DMS 273 (cell line): ENCODE results near the gene PPP1CA.

ENCODE experiments used
- DNase-seq: peaks from one replicate; lab custom pipeline; 2025; ENCODE audit not compliant: unreplicated experiment; lab: John Stamatoyannopoulos, UW

Gene PPP1CA

DNA sequence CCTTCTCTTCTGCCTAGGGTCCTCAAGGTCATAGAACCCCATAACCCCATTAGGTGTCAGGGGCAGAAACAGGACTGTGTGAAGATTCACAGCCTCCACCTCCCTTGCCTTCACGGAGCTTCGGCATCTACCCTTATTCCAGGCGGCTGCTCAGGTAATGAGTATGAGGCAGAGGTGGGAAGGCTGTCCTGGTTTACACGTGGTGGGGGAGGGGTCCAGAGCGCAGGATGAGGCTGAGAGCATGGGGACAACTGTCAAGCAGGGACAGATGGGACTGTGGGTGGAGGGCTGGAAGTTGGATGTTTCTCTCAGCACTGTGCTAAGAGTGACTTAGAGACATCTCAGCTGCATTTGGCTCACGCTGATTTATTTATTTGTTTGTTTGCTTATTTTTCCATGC, 14.1 kb downstream of the PPP1CA start:
- DNase-seq: no peak

DNA sequence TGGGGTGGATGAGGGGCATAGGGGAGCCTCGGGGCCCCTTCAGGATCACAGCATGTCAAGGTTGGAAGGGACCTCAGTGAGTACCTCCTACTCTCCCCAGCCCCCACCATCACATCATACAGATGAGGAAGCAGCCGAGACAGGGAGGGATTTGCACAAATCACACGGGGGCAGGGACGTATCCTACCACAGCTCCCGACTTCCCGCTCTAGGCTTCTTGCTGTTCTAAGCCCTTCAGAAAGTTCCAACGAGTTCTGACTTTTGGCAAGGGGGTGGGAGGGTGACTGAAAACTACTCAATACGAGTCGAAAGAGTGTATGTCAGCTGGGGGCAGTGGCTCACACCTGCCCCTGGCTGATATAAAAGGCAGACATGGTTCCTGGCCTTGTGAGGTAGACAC, 14.6 kb downstream of the PPP1CA start:
- no peak for DNase-seq

DNA sequence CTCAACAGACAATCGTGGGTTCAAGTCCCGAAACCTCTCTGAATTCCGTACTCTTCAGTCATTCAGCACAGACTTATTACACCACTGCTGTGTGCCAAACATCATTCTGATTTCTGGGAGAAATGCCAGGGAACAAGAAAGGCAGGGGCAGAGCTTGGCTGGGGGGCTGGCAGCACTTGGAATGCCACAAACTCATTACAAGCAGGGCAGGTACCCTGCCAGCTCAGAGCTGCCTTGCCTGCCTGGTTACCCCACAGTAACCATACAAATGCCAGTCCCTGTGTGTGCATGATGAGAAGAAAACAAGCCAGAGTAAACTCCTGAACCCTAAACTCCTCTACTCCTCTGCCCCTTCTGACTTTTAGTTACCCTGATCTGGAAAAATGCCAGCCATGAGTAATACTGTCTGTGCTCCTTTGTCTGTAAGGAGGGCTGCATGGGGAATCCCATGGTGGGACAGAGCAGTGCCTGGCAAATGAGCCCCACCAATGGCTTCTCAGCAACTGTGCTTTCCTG, 16.7 kb downstream of the PPP1CA start:
- DNase-seq: peak; percentile 57

DNA sequence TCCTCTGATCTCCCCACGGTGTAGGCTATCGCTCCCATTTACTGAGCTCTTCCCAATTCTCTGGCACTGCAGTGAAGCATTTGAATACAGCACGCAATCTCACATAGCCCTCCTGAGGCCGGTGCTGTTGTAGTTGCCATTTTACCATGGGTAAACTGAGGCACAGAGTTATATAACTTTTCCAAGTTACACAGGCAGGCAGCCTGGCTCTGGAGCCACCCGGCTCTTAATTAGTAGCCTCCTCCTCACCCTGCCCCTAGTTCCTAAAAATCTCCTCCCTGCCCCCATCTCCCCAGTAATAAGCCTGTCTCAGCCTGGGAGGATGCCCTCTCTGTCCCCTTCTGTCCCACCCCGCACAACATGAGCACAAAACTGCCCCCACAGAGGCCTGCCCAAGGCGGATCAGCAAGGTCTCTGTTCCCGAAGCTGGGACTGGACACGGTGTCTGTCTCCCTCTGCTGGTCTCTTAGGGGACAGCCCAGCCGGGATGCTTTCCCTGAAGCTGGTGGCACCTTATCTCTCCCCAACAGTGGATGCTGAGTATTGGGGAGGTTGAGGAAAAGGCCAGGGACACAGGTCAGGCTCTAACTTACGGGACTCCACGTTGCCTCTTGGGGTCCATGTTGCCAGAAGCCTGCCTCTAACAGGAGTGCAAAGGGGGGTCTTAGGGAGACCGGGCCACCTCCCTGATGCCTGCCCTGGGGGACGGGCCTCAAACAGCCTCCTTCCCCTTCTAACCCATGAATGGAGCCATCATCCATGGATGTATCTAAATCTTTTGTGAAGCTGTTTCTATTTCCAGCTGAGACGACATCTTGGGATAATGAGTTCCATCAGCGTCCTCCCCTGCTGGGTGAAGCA, 19.2 kb downstream of the PPP1CA start:
- DNase-seq: peak; percentile 79

DNA sequence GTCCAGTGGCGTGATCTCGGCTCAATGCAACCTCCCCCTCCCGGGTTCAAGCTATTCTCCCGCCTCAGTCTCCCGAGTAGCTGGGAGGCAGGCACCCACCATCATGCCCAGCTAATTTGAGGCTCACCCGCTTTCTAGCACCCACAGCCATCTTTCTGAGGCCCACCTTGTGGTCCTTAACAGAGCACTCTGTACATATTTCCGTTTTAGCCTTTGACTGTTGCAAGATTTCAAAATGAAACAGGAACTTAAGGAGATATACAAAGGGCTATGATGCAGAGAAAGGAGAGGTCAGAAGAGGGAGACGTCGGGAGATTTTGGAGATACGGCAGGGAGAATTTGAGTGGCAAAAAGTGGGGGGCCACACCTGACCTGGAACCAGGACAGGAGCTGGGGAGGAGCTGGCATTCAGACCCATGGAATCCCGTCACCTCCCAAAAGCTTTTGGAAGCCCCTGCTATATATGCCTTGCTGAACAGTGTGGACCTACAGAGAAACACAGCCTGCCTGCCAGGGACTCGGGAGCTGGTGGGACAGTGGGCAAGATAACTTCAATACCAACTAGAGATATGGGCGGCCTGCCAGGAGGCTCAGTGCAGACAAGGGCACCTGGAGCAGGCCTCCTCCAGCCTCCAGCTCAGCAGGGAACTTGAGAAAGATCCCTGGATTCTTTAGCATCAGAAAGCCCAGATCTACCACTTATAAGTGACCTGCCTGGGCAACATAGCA, 20.2 kb downstream of the PPP1CA start:
- no peak for DNase-seq

DNA sequence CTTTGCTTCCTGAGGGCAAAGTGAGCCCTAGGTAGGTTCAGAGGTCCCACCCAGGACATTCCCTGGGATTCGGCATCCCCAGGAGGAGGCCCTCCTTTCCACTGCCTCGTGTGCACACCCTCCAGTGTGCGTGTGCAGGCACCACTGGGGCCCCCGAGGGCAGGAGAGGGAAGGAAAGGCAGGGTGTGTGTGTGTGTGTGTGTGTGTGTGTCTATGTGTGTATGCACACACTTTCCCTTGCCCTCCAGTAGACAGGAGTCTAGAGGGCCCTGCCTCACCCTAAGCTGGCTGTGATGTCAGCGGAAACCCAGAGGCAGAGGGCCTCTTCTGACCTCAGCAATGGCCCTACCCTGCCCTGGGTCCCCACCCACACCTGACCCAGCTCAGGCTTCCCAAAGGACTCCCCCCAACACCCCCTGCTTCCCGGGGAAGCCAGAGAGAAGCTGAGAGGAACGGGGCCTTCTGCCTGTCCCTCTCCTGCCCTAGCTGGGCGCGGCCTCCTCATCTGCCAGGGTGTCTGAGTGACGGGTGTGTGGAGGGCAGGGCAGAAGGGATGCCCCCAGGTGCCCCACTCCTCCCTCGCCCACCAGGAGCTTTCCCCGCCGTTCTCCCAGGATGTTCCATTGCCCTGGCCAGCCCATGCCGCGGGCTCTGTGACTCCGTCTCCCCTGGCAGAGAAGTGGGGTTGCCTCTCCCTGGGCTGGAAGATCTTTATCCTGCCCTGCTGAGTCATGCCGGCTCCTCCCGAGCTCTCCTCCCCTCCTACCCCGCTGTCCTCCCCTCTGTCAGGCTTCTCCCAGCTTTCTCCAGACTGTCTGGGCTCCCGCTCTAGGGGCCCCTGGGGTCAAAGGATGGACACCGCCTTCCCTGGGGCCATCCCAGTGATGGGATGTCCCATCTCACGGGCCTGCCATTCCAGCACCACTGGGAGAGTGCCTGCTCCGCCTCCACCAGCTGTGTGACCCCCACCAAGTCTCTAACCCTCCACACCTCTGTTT, 22.3 kb downstream of the PPP1CA start:
- DNase-seq: no peak

DNA sequence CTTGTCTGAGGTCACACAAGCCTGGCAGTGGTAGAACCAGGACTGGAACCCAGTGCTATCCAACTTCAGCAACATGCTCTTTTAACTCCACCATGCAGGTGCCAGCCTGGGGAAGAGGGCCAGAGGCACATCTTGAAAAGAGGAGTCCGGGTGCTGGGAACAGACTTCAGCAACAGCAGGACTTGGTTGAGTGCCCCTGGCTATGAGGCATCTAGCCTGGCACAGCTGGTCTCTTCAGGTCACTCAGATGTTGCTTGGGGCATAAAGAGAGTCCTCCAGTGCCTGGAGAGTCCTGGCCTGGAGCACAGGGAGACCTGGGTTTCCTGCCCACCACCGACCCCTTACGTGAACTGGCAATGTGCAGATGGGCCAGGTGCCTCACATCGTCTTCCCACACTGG, 23.1 kb downstream of the PPP1CA start:
- DNase-seq: no peak

DNA sequence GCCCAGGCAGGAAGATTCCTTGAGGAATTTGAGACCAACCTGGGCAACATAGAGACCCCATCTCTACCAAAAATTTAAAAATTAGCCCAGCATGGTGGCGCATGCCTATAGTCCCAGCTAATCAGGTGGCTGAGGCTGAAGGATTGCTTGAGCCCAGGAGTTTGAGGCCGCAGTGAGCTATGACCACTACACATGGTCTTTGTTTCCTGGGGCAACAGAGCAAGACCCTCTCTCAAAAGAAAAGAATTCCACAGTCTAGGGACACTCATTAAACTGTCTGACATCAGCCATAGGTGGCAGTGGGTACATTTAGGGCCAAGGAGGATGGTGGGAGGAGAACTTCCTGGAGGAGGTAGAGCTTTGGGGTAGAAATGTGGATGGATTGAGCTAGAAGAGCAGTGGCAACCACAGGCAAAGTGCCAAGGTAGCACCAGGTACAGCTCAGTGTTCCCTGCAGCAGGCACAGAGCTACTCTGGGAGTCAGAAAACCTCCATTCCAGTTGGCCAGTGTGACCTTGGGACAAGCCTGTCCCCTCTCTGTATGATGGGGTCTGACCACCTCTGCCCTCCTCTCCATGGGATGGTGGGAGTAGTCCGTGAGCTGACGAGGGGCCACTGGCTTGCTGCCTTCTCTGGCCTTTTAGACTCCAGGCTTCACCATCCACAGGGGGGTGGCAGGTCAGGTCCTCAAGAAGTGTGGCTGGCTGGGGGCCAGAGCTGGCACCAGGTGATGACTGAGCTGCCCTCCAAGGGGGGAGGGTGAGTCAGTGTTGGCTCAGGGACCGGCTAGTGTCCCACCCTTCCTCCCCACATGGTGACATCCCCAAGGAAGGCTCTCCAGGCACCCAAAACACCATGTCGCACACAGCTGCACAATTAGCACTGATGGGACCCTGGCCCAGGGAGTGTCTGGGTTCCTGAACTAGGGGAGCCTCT, 24.5 kb downstream of the PPP1CA start:
- no peak for DNase-seq

DNA sequence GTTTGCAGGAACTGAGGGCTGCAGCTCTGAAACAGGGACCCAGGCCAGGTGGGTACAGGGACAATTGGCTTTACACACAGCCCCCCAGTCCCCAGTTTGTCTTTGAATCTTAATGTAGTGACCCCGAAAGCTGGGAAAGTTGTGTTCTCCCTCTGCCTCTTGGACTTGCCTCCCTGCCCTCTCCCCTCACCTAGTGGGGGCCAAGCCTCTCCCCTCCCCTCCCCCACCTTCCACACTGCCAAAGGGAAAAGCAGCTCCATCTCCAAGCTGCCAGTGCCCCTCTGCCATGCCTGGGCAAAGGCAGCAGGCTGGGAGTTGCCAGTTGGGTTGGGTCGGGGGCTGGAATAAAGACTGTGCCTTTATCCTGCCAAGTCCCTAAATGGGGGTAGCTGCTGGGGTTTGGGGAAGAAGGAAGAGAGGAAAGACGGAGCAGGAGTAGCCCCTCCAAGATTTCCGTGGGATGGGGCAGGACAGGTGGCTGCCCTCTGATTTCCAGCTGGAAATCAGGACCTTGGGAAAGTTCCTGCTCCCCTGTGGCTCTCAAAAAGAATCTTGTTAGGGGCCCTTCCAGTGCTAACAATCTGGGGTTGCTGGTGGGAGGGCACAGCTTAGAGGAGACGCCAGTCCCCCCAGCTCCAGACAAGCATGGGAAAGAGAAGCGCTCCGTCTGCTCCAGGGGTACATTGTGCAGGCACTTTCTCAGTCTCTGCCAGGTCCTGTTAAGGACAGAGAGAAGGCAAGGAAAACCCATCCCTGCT, 25.4 kb downstream of the PPP1CA start:
- DNase-seq: no peak

DNA sequence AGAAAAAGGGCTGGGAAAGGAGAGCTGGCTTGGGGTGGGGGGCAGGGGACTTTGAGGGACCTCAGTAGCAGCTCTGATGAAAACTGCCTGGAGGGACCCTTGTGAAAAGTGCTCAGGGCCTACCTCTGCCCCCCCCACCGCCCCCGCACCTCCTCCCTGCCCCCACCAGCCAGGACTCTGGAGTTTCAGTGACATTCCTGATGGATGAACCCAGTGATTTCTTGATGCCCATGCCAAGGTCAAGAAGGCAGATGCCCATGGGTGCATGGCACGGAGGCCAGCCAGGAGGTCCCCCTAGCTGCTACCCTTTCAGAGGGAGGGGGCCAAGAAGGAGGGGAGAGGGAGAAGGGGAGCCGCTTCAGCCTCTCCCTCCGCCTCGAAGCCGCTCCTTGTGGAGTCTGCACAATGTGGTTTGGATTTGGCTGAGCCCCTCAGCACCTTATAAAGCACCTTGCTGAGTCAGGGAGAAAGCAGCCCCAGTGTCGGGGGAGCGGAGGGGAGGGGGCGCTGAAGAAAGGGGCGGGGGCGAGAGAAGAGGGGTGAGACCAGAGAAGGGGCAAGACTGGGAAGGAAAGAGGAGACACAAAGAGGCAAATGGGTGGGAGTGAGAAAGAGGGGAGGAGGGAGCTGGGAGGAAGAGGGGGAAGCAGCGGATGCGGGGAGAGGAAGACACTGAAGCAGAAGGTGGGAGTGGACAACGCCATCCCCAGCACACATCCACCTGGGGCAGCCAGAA, 26.2 kb downstream of the PPP1CA start:
- DNase-seq: no peak

DNA sequence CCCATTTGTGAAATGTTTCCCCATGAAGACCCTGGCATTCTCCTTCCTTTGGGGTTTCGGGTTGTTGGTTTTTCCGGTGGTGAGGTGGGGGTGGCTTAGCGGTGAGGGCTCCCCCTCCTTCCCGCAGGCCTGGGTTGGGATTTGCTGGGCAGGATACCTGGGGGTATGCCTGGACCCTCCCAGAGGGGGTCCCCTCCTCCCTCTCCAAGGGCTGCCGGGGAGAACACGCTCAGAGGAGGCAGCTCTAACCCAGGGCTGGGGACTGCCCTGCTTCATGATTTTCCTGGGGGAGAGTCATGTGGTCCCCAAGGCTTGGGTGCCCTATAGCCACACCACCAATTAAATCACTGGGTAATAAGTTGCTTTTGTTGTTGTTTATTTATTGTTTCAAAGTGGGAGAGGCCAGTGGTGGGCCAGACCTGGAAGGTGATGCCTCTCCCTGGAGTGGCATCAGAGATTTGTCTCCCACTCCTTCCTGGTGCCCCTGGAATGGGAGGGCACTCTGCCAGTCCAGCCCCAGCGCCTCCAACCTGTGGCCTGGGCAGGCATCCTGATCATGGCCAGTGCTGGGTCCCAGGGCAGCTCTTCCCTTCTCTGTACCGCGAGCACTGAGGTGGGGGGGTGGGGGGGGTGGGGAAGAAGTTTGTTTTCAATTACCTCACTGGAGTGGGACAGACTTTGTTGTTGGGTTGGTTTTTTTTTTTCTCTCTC, 26.9 kb downstream of the PPP1CA start:
- no peak for DNase-seq

DNA sequence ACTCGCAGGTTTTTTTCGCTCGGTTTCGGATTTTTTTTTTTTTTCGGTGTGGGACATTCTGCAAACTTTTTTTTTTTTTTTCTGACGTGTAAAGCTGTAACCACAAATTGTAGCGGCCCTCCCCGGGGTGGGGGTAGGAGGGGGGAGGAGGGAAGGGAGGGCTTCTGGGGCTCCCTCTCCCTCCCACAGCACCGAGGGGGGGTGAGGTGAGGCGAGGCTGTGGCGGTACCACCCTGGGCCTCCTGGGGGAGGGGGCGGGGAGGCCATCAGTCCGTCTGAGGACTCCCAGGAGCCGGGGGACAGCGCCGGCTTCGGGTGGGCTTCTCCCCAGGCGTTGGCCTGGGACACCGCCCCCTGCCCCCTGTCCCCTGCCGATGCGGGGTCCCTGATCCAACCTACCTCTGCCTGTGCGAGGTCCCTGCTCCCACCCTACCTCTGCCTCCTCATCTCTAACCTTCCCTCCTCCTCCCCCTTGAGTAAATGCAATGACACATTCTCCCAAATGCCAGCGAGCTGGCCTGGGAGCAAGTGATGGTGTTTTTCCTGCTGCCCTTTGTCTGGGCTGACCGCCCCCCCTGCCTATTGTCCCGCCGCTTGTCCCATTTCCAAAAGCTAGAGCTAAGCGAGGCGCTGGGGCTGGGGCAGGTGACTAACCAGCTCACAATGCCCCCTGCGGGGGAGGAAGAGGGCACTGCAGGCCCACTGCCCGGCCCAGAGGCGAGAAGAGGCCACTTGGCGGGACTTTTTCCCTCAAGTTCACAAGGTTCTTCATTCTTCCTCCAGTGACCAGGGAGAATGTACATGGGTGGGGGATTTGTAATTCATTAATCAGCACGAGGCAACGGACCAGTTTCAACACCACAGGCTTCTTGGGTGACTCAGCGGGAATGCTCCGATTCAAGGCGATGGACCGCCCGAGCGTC, 27.7 kb downstream of the PPP1CA start:
- peak; percentile 68 for DNase-seq

DNA sequence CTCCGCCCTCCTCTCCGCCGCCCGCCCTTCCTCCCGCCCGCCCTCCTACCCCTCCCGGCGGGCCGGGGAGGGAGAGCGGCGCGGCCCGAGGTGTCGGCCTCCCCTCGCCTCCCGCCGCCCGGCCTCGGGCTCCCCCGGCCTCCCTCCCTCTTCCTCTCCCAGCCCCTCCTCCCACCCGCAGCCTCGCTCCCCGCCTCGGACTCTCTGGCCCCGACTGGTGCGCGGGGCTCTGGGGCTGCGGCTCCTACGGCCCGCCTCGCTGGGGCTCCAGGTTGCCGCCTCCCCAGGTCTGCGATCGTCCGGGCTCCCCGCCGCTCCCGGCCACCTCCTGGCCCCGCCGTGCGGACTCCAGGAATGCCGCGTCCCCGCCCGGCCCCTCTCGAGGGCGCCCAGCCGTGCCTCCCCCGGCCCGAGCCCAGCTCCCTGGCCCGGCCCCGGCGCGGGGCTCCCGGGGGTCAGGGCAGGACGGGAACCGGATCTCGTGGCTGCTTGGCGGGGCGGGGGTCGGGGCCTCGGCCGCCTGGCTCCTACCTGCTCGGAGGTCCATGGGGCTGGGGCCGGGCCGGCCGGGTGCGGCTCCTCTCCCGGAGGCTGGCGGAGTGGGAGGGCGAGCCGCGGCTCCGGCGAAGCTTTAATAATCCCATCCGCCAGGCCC, 28.5 kb downstream of the PPP1CA start, which contains the start of gene CLCF1:
Gene CLCF1 (minus strand): TSS at position 606 of the 655 bp plus-strand sequence. CDS start 59 bp downstream, at position 547.
- DNase-seq: peak; percentile 61

DNA sequence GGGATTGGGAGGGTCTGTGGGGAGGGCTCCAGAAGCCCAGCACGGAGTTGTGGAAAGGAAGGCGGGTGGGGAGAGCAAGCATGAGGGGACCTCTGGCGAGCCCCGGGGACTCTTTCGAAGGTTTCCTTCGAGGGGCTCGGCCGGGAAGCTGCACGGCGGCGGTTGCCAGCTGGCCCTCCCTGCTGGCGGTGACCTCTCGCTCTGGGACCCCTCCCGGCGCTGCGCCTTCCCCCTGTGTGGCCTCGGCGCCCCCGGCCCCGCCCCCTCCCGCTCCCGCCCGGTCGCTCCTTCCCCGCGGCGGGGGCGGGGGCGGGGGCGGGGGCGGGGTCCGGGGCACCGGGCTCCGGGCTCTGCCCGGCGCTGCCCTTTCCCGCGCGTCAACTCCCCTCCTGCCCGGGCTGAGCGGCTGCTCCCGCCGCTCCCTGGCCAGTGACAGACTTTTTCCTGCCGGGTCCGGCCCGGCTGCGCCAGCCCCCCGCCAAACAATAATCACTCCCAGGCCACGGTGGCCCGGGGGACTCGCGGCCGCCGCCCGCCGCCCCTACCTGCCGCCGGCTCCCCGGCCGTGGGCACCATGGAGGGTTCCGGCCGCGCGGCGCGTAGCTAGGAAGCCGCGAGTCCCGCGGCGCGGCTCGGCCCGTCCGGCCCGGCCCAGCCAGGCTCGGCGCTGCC, 29.2 kb downstream of the PPP1CA start:
- DNase-seq: no peak

DNA sequence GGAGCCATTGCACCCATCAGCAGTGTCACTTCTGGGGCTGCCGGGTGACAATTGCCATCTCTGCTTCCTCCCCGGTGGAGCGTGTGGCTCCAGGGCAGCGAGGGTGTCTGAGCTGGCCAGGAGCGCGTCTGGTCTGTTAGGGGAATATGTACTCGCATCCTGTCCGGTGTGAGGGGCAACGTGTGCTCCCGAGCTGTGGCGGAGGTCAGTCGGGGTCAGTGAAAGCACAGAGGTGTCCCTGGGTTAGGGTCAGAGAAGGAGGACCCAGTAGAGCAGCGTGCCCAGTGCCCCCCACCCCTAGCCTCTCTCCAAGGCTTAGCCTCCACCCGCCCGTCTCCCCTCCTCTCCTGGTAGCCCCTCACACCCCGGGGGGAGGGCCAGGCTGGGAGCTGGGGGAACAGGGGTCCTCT, 29.7 kb downstream of the PPP1CA start:
- no peak for DNase-seq
